ENCODE measurements around the gene OR5AK2.
"Not testable (repeated sequence)": the region's sequence is repeated elsewhere in the genome, so short reads cannot be mapped to it uniquely, and the experiment has no call there.

The OR5AK2 gene, protein sequence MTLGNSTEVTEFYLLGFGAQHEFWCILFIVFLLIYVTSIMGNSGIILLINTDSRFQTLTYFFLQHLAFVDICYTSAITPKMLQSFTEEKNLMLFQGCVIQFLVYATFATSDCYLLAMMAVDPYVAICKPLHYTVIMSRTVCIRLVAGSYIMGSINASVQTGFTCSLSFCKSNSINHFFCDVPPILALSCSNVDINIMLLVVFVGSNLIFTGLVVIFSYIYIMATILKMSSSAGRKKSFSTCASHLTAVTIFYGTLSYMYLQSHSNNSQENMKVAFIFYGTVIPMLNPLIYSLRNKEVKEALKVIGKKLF

DNA sequence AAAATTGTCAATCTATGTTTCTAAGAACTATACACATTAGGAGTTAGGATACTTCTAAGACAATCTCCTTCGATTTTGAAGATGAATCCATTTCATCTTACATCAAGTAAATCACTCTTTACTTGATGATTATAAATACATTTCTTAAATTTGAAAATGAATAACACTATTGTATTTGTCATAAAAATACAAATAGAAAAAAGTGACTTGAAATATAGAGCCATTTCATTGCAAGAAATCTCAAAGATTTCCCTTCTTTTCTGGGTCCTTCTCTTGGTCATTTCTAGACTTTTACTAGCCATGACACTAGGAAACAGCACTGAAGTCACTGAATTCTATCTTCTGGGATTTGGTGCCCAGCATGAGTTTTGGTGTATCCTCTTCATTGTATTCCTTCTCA lies at the start of gene OR5AK2:
TSS of gene OR5AK2 (plus strand) at position 301 of the 400 bp plus-strand sequence. CDS start at position 301, 0 bp downstream.
- no peak for DNase-seq (ENCODE audit: low read depth)

DNA sequence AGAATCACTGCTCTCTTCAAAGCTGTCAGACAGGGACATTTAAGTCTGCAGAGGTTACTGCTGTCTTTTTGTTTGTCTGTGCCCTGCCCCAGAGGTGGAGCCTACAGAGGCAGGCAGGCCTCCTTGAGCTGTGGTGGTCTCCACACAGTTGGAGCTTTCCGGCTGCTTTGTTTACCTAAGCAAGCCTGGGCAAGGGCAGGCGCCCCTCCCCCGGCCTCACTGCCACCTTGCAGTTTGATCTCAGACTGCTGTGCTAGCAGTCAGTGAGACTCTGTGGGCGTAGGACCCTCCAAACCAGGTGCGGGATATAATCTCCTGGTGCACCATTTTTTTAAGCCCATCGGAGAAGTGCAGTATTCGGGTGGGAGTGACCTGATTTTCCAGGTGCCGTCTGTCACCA lies 43.2 kb upstream of the OR5AK2 start:
- DNase-seq (ENCODE audit: low read depth): not testable (repeated sequence)

DNA sequence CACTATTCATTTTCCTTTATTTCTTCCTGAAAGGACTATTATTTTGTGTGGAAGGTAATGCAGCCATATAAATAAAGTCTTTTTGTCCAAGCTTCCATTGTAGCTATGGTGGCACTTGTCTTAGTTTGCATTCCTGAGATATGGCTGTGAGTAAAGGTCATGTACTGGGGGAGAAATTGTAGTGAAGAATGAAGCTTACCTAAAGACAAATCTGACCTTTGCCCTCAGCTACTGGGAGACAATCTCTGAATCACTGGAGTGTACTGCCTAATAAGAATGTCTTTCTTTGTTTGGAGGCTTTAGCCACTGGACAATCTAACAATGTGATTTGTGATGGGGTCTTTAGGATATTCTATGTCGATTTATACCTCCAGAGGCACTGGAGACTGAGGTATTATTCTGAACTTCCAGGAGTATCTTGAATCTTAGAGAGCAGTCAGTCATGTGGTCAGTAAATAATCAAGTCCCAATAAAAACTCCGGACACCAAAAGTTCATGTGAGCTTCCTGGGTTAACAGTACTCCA lies 39.7 kb upstream of the OR5AK2 start:
- no peak for DNase-seq (ENCODE audit: low read depth)

DNA sequence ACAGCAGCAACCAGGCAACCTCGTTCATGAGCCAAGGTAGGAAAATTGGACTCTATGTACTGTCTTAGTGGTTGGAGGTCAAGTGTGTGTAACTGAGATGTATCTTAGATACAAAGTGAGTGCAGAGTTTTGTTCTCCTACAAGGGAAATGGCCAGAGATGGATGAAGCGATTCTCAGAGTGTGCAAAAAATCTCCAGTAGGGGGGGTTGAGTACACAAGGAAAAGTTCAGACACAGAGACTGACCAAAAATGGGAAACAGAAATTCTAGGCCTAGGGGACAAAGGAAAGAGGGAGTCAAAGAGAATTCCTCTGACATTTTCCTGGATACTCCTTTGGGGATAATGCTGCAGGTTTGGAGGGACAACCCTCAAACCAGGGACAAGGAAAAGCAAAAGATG lies 38.2 kb upstream of the OR5AK2 start:
- no peak for DNase-seq (ENCODE audit: low read depth)

DNA sequence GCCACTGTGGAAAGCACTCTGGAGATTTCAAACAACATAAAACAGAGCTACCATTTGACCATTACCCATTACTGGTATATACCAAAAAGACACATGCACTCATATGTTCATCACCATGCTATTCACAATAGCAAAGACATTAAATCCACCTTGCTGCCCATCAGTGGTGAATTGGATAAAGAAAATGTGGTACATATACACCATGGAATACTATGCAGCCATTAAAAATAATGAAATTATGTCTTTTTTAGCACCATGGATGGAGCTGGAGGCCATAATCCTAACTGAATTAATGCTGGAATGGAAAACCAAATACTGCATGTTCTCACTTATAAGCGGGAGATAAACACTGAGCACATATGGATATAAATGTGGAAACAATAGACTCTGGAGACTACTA lies 34.8 kb upstream of the OR5AK2 start:
- DNase-seq (ENCODE audit: low read depth): not testable (repeated sequence)

DNA sequence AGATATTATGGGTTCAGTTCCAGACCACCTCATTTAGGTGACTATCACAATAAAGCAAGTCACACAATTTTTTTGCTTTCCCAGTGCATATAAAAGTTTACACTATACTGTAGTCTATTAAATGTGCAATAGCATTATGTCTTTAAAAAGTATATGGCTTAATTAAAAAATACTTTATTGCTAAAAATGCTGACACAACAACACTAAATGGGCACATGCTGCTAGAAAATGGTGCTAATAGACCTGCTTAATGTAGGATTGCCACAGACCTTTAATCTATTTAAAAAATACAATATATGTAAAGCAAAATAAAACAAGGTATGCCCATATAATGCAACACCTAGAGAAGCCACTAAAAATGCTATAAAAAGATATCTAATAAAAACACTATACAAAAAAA lies 27.1 kb upstream of the OR5AK2 start:
- no peak for DNase-seq (ENCODE audit: low read depth)

DNA sequence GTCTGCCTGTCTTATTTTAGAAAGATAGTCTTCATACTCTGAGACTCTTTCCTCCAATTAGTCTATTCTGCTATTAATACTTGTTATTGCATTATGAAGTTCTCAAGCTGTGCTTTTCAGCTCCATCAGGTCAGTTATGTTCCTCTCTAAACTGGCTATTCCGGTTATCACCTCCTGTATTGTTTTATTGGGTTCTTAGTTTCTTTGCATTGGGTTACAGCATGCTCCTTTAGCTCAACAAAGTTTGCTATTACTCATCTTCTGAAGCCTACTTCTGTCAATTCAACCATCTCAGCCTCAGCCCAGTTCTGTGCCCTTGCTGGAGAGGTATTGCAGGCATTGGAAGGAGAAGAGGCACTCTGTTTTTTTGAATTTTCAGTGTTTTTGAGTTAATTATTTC lies 21.0 kb upstream of the OR5AK2 start:
- DNase-seq (ENCODE audit: low read depth): no peak

DNA sequence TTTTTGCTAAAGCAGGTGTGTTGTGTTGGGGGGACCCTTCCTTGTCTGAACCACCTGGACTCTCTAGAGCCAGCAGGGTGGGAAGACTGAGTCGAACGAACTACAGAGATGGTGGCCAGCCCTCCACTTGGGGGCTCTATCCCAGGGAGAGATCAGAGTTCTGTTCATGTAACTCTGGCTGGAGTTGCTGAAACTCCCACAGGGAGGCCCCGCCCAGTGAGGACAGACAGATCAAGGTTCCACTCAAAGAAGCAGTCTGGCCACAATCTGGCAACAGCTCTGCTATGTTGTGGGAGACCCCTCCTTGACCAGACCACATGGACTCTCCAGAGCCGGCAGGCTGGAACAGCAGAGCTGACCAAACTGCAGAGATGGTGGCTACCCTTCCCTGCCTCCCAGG lies 20.2 kb upstream of the OR5AK2 start:
- no peak for DNase-seq (ENCODE audit: low read depth)

DNA sequence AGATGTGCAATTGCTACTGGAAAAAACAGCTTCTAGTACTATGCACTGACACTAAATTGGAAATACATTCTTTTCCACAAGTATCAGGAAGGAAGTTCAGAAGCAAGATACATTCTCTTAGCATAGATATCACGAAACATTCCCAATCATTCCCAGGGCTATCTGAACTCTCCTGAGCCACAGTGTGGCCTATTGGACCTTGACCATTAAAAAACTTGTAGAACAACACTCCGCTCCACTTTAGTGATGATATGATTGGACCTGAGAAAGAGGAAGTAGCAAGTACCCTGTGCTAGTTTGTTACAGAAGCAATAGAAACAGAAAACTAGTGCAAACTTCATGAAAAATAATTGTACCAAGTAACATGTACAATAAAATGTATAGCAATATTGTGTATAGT lies 11.4 kb upstream of the OR5AK2 start:
- no peak for DNase-seq (ENCODE audit: low read depth)

DNA sequence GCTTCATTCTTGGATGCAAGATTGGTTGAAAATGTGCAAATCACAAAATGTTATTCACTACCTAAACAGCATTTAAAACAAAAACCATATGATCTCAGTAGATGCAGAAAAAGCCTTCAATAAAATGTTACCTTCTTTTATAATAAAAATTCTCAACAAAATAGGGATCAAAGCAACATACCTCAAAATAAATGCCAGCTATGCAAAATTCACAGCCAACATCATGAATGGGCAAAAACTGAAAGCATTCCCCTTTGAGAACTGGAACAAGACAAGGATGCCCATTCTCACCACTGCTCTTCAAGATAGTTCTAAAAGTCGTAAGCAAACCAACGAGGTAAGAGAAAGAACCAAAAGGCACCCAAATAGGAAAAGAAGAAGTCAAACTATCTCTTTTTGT lies 2.0 kb downstream of the OR5AK2 start:
- no peak for DNase-seq (ENCODE audit: low read depth)

DNA sequence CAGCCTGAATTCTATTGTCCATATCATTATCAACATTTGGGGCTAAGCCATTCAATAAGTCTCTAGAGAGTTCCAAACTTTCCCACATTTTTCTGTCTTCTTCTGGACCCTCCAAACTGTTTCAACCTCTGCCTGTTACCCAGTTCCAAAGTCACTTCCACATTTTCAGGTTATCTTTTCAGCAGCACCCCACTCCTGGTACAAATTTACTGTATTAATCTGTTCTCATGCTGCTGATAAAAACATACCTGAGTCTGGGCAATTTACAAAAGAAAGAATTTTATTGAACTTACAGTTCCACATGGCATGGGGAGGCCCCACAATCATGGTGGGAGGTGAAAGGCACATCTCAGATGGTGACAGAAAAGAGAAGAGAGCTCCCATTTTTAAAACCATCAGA lies 5.8 kb downstream of the OR5AK2 start:
- no peak for DNase-seq (ENCODE audit: low read depth)

DNA sequence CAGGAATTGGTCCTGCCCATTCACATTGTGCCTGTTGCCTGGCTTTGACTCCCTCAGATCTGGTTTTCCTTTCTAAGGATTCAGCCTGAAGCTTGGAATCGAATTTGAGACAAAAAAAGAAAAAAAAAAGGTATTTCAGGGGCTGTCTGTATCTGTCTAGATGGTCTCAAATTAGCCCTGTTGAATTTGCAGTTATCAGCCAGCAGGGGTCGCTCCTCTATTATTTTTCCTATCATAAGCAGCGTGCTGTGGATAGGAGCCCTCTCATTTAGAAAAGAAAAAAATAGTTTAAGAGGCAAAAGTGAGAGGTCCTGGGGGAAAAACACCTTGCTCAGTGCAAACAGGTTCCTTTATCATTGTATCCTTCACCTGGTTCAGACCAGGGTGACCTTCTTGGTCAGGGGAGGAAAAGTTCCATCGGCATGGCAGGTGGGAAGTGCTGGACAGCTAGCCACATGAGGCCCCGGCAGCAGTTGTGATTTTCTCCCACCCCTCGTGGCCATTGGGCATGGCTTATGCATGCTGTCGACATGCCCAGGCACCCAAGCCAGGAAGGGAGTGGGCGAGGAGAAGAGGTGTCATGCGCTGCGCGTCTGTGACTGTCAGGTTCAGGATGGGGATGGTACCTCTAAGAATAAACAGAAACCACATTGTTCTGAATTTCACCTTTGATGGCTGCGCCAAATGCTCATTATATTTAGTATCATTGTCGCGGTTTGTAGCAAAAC lies 13.1 kb downstream of the OR5AK2 start:
- DNase-seq (ENCODE audit: low read depth): peak; percentile 2

DNA sequence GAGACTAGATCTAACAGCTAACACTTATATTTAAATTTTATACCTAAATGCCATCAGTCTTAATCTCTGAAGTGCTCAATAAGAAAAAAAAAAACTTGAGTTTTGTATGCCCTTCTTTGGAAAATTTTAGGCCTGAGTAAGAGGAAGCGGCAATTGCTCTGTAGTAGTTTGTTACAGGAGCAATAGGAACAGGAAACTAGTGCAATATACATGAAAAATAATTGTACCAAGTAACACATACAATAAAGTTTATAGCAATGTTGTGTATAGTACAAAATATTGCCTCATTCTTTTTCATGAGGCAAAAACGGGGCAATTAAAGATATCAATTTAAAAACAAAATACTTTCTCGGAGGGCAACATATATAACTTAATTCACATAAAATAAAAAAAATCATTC lies 19.7 kb downstream of the OR5AK2 start:
- no peak for DNase-seq (ENCODE audit: low read depth)

DNA sequence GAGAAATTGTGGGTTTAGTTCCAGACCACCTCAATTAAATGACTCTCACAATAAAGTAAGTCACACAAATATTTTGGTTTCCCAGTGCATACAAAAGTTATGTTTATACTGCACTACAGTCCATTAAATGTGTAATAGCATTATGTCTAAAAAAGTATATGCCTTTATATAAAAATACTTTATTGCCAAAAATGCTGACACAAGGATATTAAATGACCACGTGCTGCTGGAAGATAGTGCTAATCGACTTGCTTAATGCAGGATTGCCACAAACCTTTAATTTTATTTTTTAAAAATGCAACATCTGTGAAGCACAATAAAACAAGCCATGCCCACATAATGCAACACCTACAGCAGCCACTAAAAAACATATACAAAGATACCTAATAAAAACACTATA lies 27.0 kb downstream of the OR5AK2 start:
- no peak for DNase-seq (ENCODE audit: low read depth)

DNA sequence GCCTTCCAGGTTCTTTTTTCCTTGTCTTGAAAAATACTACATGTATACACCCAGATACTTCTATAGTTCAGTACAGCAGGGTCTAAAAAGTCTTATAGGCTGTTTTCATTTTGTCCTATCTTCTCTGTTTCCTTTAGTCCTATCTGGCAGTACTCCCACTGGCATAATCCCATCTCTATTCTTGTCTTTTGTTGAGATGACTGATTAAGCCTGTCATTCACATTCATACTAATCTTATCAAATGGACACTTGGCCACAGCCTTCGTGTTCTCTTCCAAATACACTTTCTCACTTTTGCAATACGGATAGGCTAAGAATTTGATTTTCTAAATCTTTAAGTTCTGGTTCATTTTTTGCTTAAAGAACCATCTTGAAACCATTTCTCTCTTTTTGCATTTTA lies 42.8 kb downstream of the OR5AK2 start:
- DNase-seq (ENCODE audit: low read depth): no peak
